ENCODE measurements around the gene ARF1. TPM values are rescaled to one million over a fixed set of nuclear protein-coding genes. Genes with fewer than 3 reads are reported as not detected.
A peak's percentile ranks its signal among the peaks of the same experiment; 100 is the strongest.

Gene ARF1
- total and polyA plus RNA-seq, 2 of the 13 experiments (the other 11 are each of a cell fraction or from before 2014, with no cell fraction given), result 186 to 327 TPM

DNA sequence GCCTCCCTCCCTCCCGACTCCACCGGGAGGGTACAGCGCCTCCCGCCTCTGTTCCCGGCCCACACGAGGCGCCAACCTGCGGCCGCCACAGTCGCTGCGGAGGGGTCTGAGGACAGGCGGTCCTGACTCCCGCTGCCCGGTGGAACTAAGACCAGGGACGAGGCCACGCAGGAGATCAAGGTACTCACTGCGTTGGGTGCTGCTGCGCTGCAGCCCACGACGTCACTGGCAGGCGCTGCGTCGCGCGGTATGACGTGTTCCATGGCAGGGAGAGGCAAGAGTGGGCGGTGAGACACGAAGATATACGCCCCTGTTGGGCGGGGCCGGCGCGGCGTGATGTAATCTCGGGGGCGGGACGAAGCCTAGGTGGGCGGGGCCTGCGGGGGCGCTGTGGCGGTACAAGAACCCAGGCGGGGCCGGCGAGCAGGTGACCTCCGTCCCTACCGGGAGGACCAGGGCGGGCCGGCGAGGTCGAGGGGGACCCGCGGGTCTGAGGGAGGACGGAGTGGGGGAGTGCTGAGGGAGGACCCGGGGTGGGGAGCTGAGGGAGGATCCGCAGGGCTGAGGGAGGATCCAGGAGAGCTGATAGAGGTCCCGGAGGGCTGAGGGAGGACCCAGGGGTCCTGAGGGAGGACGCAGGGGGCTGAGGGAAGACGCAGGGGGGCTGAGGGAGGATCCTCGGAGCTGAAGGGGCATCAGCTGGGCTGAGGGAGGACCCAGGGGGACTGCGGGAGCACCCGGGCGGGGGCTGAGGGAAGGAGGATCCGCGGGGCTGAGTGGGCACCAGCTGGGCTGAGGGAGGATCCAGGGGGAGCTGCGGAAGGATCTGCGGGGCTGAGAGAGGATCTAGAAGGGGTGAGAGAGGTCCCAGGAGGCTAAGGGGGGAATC, 26.8 kb downstream of the ARF1 start, which contains the start of gene MRPL55 (continued):
- TF ChIP-seq ZNF326 (CRISPR knock-in tag; IDR thresholded peaks at IDR 0.05; ENCODE audit: borderline replicate concordance) (no peak), ZNF772 (CRISPR knock-in tag; IDR thresholded peaks at IDR 0.05) (peak; percentile 76), TEAD2 (CRISPR knock-in tag; IDR thresholded peaks at IDR 0.05) (no peak), SCMH1 (CRISPR knock-in tag; IDR thresholded peaks at IDR 0.05; ENCODE audit: borderline replicate concordance) (no peak), POGZ (CRISPR knock-in tag; IDR thresholded peaks at IDR 0.05) (peak; percentile 96), ZNF605 (CRISPR knock-in tag; IDR thresholded peaks at IDR 0.05) (peak; percentile 85; the same call in 1 of the 2 replicates), ZNF446 (CRISPR knock-in tag; IDR thresholded peaks at IDR 0.05) (0 out of 2 replicates have a peak, but pooled peaks have one; percentile 29), JUN (CRISPR knock-in tag; IDR thresholded peaks at IDR 0.05) (peak; percentile 87; the same call in 1 of the 2 replicates), ZNF629 (CRISPR knock-in tag; conservative IDR thresholded peaks at IDR 0.05) (no peak)
- TF ChIP-seq, protein P1, sequence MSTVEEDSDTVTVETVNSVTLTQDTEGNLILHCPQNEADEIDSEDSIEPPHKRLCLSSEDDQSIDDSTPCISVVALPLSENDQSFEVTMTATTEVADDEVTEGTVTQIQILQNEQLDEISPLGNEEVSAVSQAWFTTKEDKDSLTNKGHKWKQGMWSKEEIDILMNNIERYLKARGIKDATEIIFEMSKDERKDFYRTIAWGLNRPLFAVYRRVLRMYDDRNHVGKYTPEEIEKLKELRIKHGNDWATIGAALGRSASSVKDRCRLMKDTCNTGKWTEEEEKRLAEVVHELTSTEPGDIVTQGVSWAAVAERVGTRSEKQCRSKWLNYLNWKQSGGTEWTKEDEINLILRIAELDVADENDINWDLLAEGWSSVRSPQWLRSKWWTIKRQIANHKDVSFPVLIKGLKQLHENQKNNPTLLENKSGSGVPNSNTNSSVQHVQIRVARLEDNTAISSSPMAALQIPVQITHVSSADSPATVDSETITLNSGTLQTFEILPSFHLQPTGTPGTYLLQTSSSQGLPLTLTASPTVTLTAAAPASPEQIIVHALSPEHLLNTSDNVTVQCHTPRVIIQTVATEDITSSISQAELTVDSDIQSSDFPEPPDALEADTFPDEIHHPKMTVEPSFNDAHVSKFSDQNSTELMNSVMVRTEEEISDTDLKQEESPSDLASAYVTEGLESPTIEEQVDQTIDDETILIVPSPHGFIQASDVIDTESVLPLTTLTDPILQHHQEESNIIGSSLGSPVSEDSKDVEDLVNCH (CRISPR knock-in tag; IDR thresholded peaks at IDR 0.05), result peak; percentile 50; the same call in 1 of the 2 replicates
- TF ChIP-seq, protein P2, sequence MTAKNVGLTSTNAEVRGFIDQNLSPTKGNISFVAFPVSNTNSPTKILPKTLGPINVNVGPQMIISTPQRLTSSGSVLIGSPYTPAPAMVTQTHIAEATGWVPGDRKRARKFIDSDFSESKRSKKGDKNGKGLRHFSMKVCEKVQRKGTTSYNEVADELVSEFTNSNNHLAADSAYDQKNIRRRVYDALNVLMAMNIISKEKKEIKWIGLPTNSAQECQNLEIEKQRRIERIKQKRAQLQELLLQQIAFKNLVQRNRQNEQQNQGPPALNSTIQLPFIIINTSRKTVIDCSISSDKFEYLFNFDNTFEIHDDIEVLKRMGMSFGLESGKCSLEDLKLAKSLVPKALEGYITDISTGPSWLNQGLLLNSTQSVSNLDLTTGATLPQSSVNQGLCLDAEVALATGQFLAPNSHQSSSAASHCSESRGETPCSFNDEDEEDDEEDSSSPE (CRISPR knock-in tag; IDR thresholded peaks at IDR 0.05), result peak; percentile 82
- TF ChIP-seq, protein P3, sequence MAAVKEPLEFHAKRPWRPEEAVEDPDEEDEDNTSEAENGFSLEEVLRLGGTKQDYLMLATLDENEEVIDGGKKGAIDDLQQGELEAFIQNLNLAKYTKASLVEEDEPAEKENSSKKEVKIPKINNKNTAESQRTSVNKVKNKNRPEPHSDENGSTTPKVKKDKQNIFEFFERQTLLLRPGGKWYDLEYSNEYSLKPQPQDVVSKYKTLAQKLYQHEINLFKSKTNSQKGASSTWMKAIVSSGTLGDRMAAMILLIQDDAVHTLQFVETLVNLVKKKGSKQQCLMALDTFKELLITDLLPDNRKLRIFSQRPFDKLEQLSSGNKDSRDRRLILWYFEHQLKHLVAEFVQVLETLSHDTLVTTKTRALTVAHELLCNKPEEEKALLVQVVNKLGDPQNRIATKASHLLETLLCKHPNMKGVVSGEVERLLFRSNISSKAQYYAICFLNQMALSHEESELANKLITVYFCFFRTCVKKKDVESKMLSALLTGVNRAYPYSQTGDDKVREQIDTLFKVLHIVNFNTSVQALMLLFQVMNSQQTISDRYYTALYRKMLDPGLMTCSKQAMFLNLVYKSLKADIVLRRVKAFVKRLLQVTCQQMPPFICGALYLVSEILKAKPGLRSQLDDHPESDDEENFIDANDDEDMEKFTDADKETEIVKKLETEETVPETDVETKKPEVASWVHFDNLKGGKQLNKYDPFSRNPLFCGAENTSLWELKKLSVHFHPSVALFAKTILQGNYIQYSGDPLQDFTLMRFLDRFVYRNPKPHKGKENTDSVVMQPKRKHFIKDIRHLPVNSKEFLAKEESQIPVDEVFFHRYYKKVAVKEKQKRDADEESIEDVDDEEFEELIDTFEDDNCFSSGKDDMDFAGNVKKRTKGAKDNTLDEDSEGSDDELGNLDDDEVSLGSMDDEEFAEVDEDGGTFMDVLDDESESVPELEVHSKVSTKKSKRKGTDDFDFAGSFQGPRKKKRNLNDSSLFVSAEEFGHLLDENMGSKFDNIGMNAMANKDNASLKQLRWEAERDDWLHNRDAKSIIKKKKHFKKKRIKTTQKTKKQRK (IDR thresholded peaks at IDR 0.05; ENCODE audit: low read length), result no peak
- TF ChIP-seq, protein P4, sequence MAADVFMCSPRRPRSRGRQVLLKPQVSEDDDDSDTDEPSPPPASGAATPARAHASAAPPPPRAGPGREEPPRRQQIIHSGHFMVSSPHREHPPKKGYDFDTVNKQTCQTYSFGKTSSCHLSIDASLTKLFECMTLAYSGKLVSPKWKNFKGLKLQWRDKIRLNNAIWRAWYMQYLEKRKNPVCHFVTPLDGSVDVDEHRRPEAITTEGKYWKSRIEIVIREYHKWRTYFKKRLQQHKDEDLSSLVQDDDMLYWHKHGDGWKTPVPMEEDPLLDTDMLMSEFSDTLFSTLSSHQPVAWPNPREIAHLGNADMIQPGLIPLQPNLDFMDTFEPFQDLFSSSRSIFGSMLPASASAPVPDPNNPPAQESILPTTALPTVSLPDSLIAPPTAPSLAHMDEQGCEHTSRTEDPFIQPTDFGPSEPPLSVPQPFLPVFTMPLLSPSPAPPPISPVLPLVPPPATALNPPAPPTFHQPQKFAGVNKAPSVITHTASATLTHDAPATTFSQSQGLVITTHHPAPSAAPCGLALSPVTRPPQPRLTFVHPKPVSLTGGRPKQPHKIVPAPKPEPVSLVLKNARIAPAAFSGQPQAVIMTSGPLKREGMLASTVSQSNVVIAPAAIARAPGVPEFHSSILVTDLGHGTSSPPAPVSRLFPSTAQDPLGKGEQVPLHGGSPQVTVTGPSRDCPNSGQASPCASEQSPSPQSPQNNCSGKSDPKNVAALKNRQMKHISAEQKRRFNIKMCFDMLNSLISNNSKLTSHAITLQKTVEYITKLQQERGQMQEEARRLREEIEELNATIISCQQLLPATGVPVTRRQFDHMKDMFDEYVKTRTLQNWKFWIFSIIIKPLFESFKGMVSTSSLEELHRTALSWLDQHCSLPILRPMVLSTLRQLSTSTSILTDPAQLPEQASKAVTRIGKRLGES (CRISPR knock-in tag; IDR thresholded peaks at IDR 0.05; ENCODE audit: borderline replicate concordance), result no peak
- TF ChIP-seq, protein P5, sequence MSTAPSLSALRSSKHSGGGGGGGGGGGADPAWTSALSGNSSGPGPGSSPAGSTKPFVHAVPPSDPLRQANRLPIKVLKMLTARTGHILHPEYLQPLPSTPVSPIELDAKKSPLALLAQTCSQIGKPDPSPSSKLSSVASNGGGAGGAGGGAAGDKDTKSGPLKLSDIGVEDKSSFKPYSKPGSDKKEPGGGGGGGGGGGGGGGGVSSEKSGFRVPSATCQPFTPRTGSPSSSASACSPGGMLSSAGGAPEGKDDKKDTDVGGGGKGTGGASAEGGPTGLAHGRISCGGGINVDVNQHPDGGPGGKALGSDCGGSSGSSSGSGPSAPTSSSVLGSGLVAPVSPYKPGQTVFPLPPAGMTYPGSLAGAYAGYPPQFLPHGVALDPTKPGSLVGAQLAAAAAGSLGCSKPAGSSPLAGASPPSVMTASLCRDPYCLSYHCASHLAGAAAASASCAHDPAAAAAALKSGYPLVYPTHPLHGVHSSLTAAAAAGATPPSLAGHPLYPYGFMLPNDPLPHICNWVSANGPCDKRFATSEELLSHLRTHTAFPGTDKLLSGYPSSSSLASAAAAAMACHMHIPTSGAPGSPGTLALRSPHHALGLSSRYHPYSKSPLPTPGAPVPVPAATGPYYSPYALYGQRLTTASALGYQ (CRISPR knock-in tag; IDR thresholded peaks at IDR 0.05), result no peak
